GM18520 (cell line): ENCODE results near the gene PET100.

Experiments
- ATAC-seq: cut with Tn5 transposase; IDR thresholded peaks from one replicate; pipeline ENCODE4 v1.9.1; 2021; ENCODE audit not compliant: unreplicated experiment

Gene PET100

GRCh38 chr19:7629347-7630054, at the start of gene PET100, which contains the start of gene XAB2:
TSS of gene PET100 (plus strand) at chr19:7629793. CDS start at chr19:7629834, 41 bp downstream.
TSS of gene XAB2 (minus strand) at chr19:7629545. CDS start at chr19:7629527, 18 bp downstream.
- ATAC-seq: peak; percentile 98

- no peak for ATAC-seq
Measured at GRCh38 chr19:7582446-7582845, 47.1 kb upstream of the PET100 start.

GRCh38 chr19:7589822-7590221, 39.8 kb upstream of the PET100 start:
- no peak for ATAC-seq

- ATAC-seq: no peak
Measured at GRCh38 chr19:7590256-7590655, 39.3 kb upstream of the PET100 start.

GRCh38 chr19:7595466-7596133, 34.0 kb upstream of the PET100 start, which contains the start of gene CAMSAP3:
TSS of gene CAMSAP3 (plus strand) at chr19:7595863. CDS start at chr19:7596003, 140 bp downstream.
- no peak for ATAC-seq

- no peak for ATAC-seq
Measured at GRCh38 chr19:7596211-7596937, 33.2 kb upstream of the PET100 start.

GRCh38 chr19:7597689-7598088, 31.9 kb upstream of the PET100 start:
- ATAC-seq: no peak

- ATAC-seq: no peak
Measured at GRCh38 chr19:7598180-7598579, 31.4 kb upstream of the PET100 start.

GRCh38 chr19:7600721-7601120, 28.9 kb upstream of the PET100 start:
- no peak for ATAC-seq

- no peak for ATAC-seq
Measured at GRCh38 chr19:7602240-7602934, 27.2 kb upstream of the PET100 start.

GRCh38 chr19:7602935-7603497, 26.6 kb upstream of the PET100 start:
- ATAC-seq: no peak

- ATAC-seq: no peak
Measured at GRCh38 chr19:7603919-7604318, 25.7 kb upstream of the PET100 start.

- no peak for ATAC-seq
Measured at GRCh38 chr19:7605490-7606222, 23.9 kb upstream of the PET100 start.

GRCh38 chr19:7606289-7606688, 23.3 kb upstream of the PET100 start:
- no peak for ATAC-seq

- no peak for ATAC-seq
Measured at GRCh38 chr19:7607212-7607873, 22.2 kb upstream of the PET100 start.

- ATAC-seq: no peak
Measured at GRCh38 chr19:7607874-7608560, 21.6 kb upstream of the PET100 start.

GRCh38 chr19:7610491-7611240, 18.9 kb upstream of the PET100 start:
- no peak for ATAC-seq

GRCh38 chr19:7611541-7612279, 17.9 kb upstream of the PET100 start:
- ATAC-seq: no peak
